Subcutaneous abdominal adipose tissue (tissue), 5 donors: Measurements from ENCODE around the gene CDO1.

Source experiments
- H3K27ac ChIP-seq: one replicate; pipeline ENCODE4 v1.7.0; 2013; ENCODE audit warnings: low read depth, mild to moderate bottlenecking, inconsistent platforms, low read length, moderate library complexity
- H3K27me3 ChIP-seq, 5 donors: one replicate each; pipeline ENCODE4 v1.7.0; 2013; ENCODE audit warnings: low read length in 5 of 5, inconsistent platforms in 1 of 5; ENCODE audit not compliant: control insufficient read depth in 5 of 5, insufficient read depth in 4 of 5
- H3K36me3 ChIP-seq, 5 donors: one replicate each; pipeline ENCODE4 v1.7.0; 2013; ENCODE audit warnings: low read length in 5 of 5; ENCODE audit not compliant: control insufficient read depth in 5 of 5, insufficient read depth in 5 of 5
- H3K4me1 ChIP-seq, 5 donors: one replicate each; pipeline ENCODE4 v1.7.0; 2013; ENCODE audit warnings: low read length in 5 of 5, mild to moderate bottlenecking in 3 of 5, moderate library complexity in 1 of 5; ENCODE audit not compliant: control insufficient read depth in 5 of 5, insufficient read depth in 5 of 5
- H3K4me3 ChIP-seq, 5 donors: one replicate each; pipeline ENCODE4 v1.7.0; 2013; ENCODE audit warnings: low read length in 5 of 5, low read depth in 1 of 5
- H3K9ac ChIP-seq, 5 donors: one replicate each; pipeline ENCODE4 v1.7.0; 2013; ENCODE audit warnings: low read length in 5 of 5, mild to moderate bottlenecking in 4 of 5, moderate library complexity in 3 of 5
- H3K9me3 ChIP-seq, 5 donors: one replicate each; pipeline ENCODE4 v1.7.0; 2013; ENCODE audit warnings: low read length in 5 of 5; ENCODE audit not compliant: control insufficient read depth in 5 of 5
- donor health status: healthy.
- donor health status: healthy.
- donor health status: healthy.
- donor health status: healthy.
- donor health status: healthy.

Gene CDO1

GRCh38 chr5:115798252-115798651, 18.2 kb downstream of the CDO1 start:
- Histone ChIP-seq H3K4me1 (peaks cover 0 to 34% (median 21%) of the 10 kb centered on the region in 5 donors), H3K36me3 (peaks cover 0 to 4% (median 0%) of the 10 kb centered on the region in 5 donors), H3K4me3 (no peak overlapping the region), H3K9me3 (no peaks in the 10 kb centered on the region), H3K27me3 (no peaks in the 10 kb centered on the region), H3K27ac (peak overlapping the region; percentile 73), H3K9ac (no peak overlapping the region)

- peak overlapping the region; percentile 71 for H3K27ac ChIP-seq
- no peaks in the 10 kb centered on the region for H3K36me3 ChIP-seq
- H3K9ac ChIP-seq = no peak overlapping the region
- no peaks in the 10 kb centered on the region for H3K27me3 ChIP-seq
- H3K4me1 ChIP-seq = peaks cover 0 to 34% (median 18%) of the 10 kb centered on the region in 5 donors
- no peaks in the 10 kb centered on the region for H3K9me3 ChIP-seq
- H3K4me3 ChIP-seq = no peak overlapping the region
Measured at GRCh38 chr5:115796656-115797055, 19.8 kb downstream of the CDO1 start.

GRCh38 chr5:115795700-115796099, 20.8 kb downstream of the CDO1 start:
- Histone ChIP-seq H3K27me3 (no peaks in the 10 kb centered on the region), H3K4me1 (peaks cover 0 to 34% (median 18%) of the 10 kb centered on the region in 5 donors), H3K9me3 (no peaks in the 10 kb centered on the region), H3K4me3 (no peak overlapping the region), H3K36me3 (no peaks in the 10 kb centered on the region), H3K27ac (peak overlapping the region; percentile 71), H3K9ac (no peak overlapping the region)

- no peaks in the 10 kb centered on the region for H3K27me3 ChIP-seq
Measured at GRCh38 chr5:115788440-115788839, 28.0 kb downstream of the CDO1 start.

GRCh38 chr5:115787426-115787825, 29.0 kb downstream of the CDO1 start:
- Histone ChIP-seq H3K9me3 (no peaks in the 10 kb centered on the region), H3K4me3 (no peak overlapping the region), H3K4me1 (peaks cover 0 to 31% (median 19%) of the 10 kb centered on the region in 5 donors), H3K27me3 (no peaks in the 10 kb centered on the region), H3K9ac (no peak overlapping the region), H3K27ac (peak overlapping the region; percentile 74), H3K36me3 (no peaks in the 10 kb centered on the region)

More at GRCh38 chr5:115788440-115788839, 28.0 kb downstream of the CDO1 start:
- peaks cover 0 to 31% (median 19%) of the 10 kb centered on the region in 5 donors for H3K4me1 ChIP-seq
- H3K9me3 ChIP-seq = no peaks in the 10 kb centered on the region
- no peak overlapping the region for H3K27ac ChIP-seq
- H3K9ac ChIP-seq = no peak overlapping the region
- no peaks in the 10 kb centered on the region for H3K36me3 ChIP-seq
- H3K4me3 ChIP-seq = no peak overlapping the region

- Histone ChIP-seq H3K36me3 (no peaks in the 10 kb centered on the region), H3K4me3 (no peak overlapping the region), H3K27ac (no peak overlapping the region), H3K27me3 (no peaks in the 10 kb centered on the region), H3K9ac (no peak overlapping the region), H3K4me1 (peaks cover 0 to 31% (median 19%) of the 10 kb centered on the region in 5 donors), H3K9me3 (no peaks in the 10 kb centered on the region)
Measured at GRCh38 chr5:115785381-115786065, 30.9 kb downstream of the CDO1 start.

- Histone ChIP-seq H3K9me3 (no peaks in the 10 kb centered on the region), H3K36me3 (no peaks in the 10 kb centered on the region), H3K4me3 (no peak overlapping the region), H3K9ac (no peak overlapping the region), H3K27ac (no peak overlapping the region), H3K27me3 (no peaks in the 10 kb centered on the region), H3K4me1 (peaks cover 0 to 25% (median 15%) of the 10 kb centered on the region in 5 donors)
Measured at GRCh38 chr5:115778417-115778816, 38.0 kb downstream of the CDO1 start.

- H3K36me3 ChIP-seq = no peaks in the 10 kb centered on the region
- H3K4me3 ChIP-seq = no peak overlapping the region
- no peaks in the 10 kb centered on the region for H3K27me3 ChIP-seq
- H3K9me3 ChIP-seq = no peaks in the 10 kb centered on the region
- H3K4me1 ChIP-seq = peaks cover 7 to 36% (median 29%) of the 10 kb centered on the region in 5 donors
- no peak overlapping the region for H3K9ac ChIP-seq
- no peak overlapping the region for H3K27ac ChIP-seq
Measured at GRCh38 chr5:115776989-115777388, 39.5 kb downstream of the CDO1 start.

- Histone ChIP-seq H3K27ac (no peak overlapping the region), H3K27me3 (no peaks in the 10 kb centered on the region), H3K4me3 (no peak overlapping the region), H3K9me3 (no peaks in the 10 kb centered on the region), H3K36me3 (no peaks in the 10 kb centered on the region), H3K9ac (no peak overlapping the region), H3K4me1 (peaks cover 7 to 36% (median 33%) of the 10 kb centered on the region in 5 donors)
Measured at GRCh38 chr5:115775999-115776398, 40.5 kb downstream of the CDO1 start.

- no peaks in the 10 kb centered on the region for H3K36me3 ChIP-seq
- H3K27ac ChIP-seq = peak overlapping the region; percentile 76
- no peak overlapping the region for H3K9ac ChIP-seq
- no peaks in the 10 kb centered on the region for H3K9me3 ChIP-seq
- no peaks in the 10 kb centered on the region for H3K27me3 ChIP-seq
- no peak overlapping the region for H3K4me3 ChIP-seq
- H3K4me1 ChIP-seq = peaks cover 7 to 36% (median 33%) of the 10 kb centered on the region in 5 donors
Measured at GRCh38 chr5:115774684-115775083, 41.8 kb downstream of the CDO1 start.
